Measurements from ENCODE around the gene PSENEN.

GRCh38 chr19:35789978-35790944 is 44.8 kb downstream of the PSENEN start:
- TF ChIP-seq, protein P1, sequence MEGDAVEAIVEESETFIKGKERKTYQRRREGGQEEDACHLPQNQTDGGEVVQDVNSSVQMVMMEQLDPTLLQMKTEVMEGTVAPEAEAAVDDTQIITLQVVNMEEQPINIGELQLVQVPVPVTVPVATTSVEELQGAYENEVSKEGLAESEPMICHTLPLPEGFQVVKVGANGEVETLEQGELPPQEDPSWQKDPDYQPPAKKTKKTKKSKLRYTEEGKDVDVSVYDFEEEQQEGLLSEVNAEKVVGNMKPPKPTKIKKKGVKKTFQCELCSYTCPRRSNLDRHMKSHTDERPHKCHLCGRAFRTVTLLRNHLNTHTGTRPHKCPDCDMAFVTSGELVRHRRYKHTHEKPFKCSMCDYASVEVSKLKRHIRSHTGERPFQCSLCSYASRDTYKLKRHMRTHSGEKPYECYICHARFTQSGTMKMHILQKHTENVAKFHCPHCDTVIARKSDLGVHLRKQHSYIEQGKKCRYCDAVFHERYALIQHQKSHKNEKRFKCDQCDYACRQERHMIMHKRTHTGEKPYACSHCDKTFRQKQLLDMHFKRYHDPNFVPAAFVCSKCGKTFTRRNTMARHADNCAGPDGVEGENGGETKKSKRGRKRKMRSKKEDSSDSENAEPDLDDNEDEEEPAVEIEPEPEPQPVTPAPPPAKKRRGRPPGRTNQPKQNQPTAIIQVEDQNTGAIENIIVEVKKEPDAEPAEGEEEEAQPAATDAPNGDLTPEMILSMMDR (IDR thresholded peaks at IDR 0.05) = no peak
- TF ChIP-seq POLR2A (IDR thresholded peaks at IDR 0.05) = no peak

Data from right lobe of liver (tissue), 4 donors.